Measurements from ENCODE around the gene VAPA.

VAPA gene

GRCh38 chr18:9965711-9966624 lies 52.2 kb downstream of the VAPA start:
- DNase-seq (ENCODE audit: low read depth, low spot score) = no peak
- no peak overlapping the region for H3K27ac ChIP-seq

GRCh38 chr18:9968081-9968848 lies 54.4 kb downstream of the VAPA start:
- no peak for DNase-seq (ENCODE audit: low read depth, low spot score)
- H3K27ac ChIP-seq = no peak overlapping the region

- no peak for DNase-seq (ENCODE audit: low read depth, low spot score)
- H3K27ac ChIP-seq = no peak overlapping the region
Observed at GRCh38 chr18:9969247-9969646, 55.4 kb downstream of the VAPA start.

- DNase-seq (ENCODE audit: low read depth, low spot score) = no peak
- H3K27ac ChIP-seq = no peak overlapping the region
Observed at GRCh38 chr18:9971313-9971920, 57.6 kb downstream of the VAPA start.

- DNase-seq (ENCODE audit: low read depth, low spot score) = no peak
- no peak overlapping the region for H3K27ac ChIP-seq
Observed at GRCh38 chr18:9973470-9973869, 59.7 kb downstream of the VAPA start.

- H3K27ac ChIP-seq = no peak overlapping the region
- no peak for DNase-seq (ENCODE audit: low read depth, low spot score)
Observed at GRCh38 chr18:9974279-9974915, 60.6 kb downstream of the VAPA start.

GRCh38 chr18:9975658-9976057 lies 61.8 kb downstream of the VAPA start:
- no peak for DNase-seq (ENCODE audit: low read depth, low spot score)
- H3K27ac ChIP-seq = no peak overlapping the region

GRCh38 chr18:9982711-9983110 lies 68.9 kb downstream of the VAPA start:
- DNase-seq (ENCODE audit: low read depth, low spot score) = no peak
- no peak overlapping the region for H3K27ac ChIP-seq

GRCh38 chr18:9984080-9984479 lies 70.3 kb downstream of the VAPA start:
- no peak for DNase-seq (ENCODE audit: low read depth, low spot score)
- no peak overlapping the region for H3K27ac ChIP-seq

GRCh38 chr18:9985641-9986040 lies 71.8 kb downstream of the VAPA start:
- no peak for DNase-seq (ENCODE audit: low read depth, low spot score)
- no peak overlapping the region for H3K27ac ChIP-seq

GRCh38 chr18:9986156-9986930 lies 72.5 kb downstream of the VAPA start:
- no peak overlapping the region for H3K27ac ChIP-seq

GRCh38 chr18:9987345-9987744 lies 73.5 kb downstream of the VAPA start:
- H3K27ac ChIP-seq = no peak overlapping the region
- no peak for DNase-seq (ENCODE audit: low read depth, low spot score)

More at GRCh38 chr18:9986156-9986930, 72.5 kb downstream of the VAPA start:
- DNase-seq (ENCODE audit: low read depth, low spot score) = no peak

GRCh38 chr18:9987931-9988330 lies 74.1 kb downstream of the VAPA start:
- DNase-seq (ENCODE audit: low read depth, low spot score) = no peak
- H3K27ac ChIP-seq = no peak overlapping the region

- no peak overlapping the region for H3K27ac ChIP-seq
- no peak for DNase-seq (ENCODE audit: low read depth, low spot score)
Observed at GRCh38 chr18:9988665-9989064, 74.8 kb downstream of the VAPA start.

GRCh38 chr18:9989481-9989880 lies 75.7 kb downstream of the VAPA start:
- DNase-seq (ENCODE audit: low read depth, low spot score) = no peak
- no peak overlapping the region for H3K27ac ChIP-seq

- no peak for DNase-seq (ENCODE audit: low read depth, low spot score)
- H3K27ac ChIP-seq = no peak overlapping the region
Observed at GRCh38 chr18:9991011-9992000, 77.5 kb downstream of the VAPA start.

- DNase-seq (ENCODE audit: low read depth, low spot score) = no peak
- no peak overlapping the region for H3K27ac ChIP-seq
Observed at GRCh38 chr18:9992300-9992972, 78.6 kb downstream of the VAPA start.

- DNase-seq (ENCODE audit: low read depth, low spot score) = no peak
- H3K27ac ChIP-seq = no peak overlapping the region
Observed at GRCh38 chr18:9992973-9993520, 79.2 kb downstream of the VAPA start.
